ENCODE results near the gene CPXM2.

CPXM2 gene

DNA sequence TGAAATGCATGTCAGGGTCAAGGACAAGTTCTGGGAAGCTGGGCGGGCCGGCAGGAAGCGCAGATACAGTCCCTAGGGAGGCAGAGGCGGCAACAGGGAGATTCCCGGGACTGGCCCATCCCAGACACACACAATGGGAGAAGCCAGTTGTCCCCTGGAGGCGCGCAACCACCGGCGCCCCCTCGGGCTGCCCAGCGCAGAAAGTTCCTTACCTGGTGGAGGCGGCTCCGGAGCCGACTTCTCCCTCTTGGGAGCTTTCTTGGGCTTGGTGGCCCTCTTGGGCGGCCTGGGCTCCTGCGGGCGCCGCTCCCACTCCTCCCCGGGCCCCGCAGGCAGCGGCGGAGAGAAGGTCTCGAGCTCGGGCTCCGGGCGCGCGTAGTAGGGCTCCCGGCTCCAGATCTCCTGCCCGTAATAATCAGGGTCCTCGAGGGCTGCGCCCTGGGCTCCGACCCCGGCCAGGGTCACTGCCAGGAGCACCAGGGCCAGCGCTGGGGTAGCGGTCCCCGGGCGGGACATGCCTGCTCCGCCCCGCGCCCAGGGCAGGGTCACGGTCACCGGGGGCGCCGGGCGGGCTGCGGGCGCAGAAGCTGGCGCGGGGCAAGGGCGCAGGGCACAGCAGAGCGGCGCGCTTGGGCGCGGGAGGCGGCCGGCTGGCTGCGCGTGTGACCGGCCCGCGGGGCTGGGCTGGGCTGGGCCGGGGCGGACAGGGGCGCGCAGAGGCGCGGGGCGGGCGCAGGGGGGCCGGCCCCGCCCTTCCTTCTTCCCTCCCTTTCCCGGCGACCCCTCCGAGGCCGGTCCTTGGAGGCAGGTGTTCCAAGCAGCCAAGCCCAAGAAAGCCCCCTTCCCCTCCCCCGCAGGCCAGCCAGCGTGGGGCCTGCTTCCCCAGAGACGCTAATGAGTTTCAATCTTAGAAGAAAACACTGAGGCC is at the start of gene CPXM2:
Gene CPXM2, minus strand, starts transcription at position 664 of the 928 bp plus-strand sequence. Its CDS starts 148 bp downstream, at position 516.
- H3K27ac Mint-ChIP-seq, result peak within 1 kb of the TSS; percentile 14
- H3K36me3 Mint-ChIP-seq, result no peaks in the 10 kb centered on the region
- H3K9me3 Mint-ChIP-seq, result no peaks in the 10 kb centered on the region
- H3K27me3 Mint-ChIP-seq, result peaks cover 17% of the 10 kb centered on the region
- no peaks in the 10 kb centered on the region for H3K4me1 Mint-ChIP-seq
- no peak within 1 kb of the TSS for H3K4me3 Mint-ChIP-seq

DNA sequence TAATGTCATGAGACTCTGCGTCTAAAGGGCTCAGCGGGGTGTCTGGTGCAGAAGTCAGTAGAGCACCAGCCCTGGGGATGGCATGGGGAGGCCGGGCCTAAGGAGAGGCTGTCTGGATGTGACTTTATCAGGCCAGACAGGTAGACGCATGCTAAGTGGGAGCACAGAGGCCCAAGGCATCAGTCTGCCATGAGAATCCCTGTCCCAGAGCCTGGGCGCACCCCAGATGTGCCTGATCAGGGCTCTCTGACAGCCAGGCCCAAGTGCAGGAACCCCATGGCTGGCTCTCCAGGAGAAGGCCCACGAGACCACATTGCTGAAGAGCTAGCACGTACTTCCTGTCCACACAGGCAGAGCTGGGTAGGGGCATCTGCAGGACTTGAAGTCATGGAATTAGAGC is 48.0 kb upstream of the CPXM2 start:
- H3K36me3 Mint-ChIP-seq, result no peaks in the 10 kb centered on the region
- H3K27ac Mint-ChIP-seq, result no peak overlapping the region
- H3K9me3 Mint-ChIP-seq, result peaks cover 6% of the 10 kb centered on the region
- no peak overlapping the region for H3K4me3 Mint-ChIP-seq
- no peaks in the 10 kb centered on the region for H3K4me1 Mint-ChIP-seq
- no peaks in the 10 kb centered on the region for H3K27me3 Mint-ChIP-seq

DNA sequence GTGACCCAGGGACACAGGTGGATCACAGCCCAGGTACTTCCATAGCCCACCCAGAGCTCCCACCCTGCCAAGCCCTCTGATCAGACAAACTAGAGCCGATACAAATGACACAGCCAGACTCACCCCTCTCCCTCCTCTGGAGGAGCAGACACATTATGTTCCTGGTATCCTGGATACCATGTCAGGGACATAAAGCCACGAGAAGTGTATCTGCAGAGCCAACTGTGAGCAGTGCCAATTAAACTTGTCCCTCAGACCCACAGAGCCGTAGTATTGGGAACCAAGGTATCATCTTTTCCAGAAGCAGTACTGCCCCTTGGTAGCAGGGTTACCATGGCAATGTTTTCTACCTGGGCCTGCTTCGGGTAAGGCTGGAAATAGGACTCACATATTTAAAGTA is 47.3 kb upstream of the CPXM2 start:
- no peaks in the 10 kb centered on the region for H3K27me3 Mint-ChIP-seq
- H3K4me1 Mint-ChIP-seq, result no peaks in the 10 kb centered on the region
- no peak overlapping the region for H3K4me3 Mint-ChIP-seq
- H3K36me3 Mint-ChIP-seq, result no peaks in the 10 kb centered on the region
- H3K9me3 Mint-ChIP-seq, result peaks cover 6% of the 10 kb centered on the region
- no peak overlapping the region for H3K27ac Mint-ChIP-seq

DNA sequence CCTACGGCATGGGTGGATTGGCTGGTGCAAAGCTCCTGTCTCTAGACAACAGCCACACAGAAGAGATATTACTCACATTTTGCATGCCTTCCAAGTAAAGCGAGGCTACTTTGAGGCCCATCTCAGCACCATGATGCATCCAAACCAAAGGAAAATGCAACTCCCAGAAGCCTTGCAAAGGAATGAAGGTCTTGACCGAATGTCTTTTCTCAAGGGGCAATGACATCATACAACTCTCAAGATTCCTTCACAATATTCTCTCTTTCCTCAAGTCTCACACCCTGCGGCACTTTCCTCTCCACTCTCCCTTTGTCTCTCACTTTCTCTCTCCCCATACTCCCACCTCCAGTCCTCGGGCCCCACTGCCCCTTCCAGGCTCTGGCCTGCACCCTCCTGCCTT is 44.8 kb upstream of the CPXM2 start:
- H3K9me3 Mint-ChIP-seq, result peaks cover 6% of the 10 kb centered on the region
- no peaks in the 10 kb centered on the region for H3K4me1 Mint-ChIP-seq
- H3K27ac Mint-ChIP-seq, result no peak overlapping the region
- no peaks in the 10 kb centered on the region for H3K36me3 Mint-ChIP-seq
- H3K4me3 Mint-ChIP-seq, result no peak overlapping the region
- no peaks in the 10 kb centered on the region for H3K27me3 Mint-ChIP-seq

DNA sequence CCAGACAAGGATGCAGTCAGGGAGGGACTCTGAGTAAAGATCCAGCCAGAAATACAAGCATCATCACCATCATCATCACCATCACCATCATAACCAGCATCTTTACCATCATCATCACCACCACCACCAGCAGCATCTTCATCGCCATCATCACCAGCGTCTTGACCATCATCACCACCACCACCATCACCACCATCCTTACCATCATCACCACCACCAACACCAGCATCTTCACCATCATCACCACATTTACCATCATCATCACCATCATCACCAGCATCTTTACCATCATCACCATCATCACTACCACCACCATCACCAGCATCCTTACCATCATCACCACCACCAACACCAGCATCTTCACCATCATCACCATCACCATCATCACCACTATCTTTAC is 44.1 kb upstream of the CPXM2 start:
- Mint-ChIP-seq H3K36me3 (no peaks in the 10 kb centered on the region), H3K4me1 (no peaks in the 10 kb centered on the region), H3K27ac (no peak overlapping the region), H3K4me3 (no peak overlapping the region), H3K27me3 (no peaks in the 10 kb centered on the region), H3K9me3 (peaks cover 6% of the 10 kb centered on the region)

DNA sequence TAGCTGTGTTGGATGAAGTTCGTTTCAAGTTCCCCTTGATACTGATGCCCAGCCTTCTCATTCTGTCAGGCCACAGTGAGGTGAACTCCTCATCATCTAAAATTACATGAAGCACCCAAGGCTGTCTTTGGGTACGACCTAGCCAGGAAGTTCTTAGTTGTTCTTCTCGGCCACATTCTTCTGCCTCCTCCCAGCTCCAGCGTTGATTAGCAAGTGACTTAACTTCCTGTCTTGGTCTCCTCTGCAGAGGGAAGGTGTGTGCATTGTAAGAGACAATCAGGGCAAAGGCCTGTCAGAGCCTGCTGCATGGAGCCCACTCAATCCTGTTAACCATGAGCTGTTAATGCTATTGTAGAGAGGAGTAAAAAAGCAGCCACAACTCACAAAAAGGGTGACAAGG is 43.2 kb upstream of the CPXM2 start:
- Mint-ChIP-seq H3K4me1 (no peaks in the 10 kb centered on the region), H3K27ac (no peak overlapping the region), H3K36me3 (no peaks in the 10 kb centered on the region), H3K4me3 (no peak overlapping the region), H3K27me3 (no peaks in the 10 kb centered on the region), H3K9me3 (peaks cover 6% of the 10 kb centered on the region)

DNA sequence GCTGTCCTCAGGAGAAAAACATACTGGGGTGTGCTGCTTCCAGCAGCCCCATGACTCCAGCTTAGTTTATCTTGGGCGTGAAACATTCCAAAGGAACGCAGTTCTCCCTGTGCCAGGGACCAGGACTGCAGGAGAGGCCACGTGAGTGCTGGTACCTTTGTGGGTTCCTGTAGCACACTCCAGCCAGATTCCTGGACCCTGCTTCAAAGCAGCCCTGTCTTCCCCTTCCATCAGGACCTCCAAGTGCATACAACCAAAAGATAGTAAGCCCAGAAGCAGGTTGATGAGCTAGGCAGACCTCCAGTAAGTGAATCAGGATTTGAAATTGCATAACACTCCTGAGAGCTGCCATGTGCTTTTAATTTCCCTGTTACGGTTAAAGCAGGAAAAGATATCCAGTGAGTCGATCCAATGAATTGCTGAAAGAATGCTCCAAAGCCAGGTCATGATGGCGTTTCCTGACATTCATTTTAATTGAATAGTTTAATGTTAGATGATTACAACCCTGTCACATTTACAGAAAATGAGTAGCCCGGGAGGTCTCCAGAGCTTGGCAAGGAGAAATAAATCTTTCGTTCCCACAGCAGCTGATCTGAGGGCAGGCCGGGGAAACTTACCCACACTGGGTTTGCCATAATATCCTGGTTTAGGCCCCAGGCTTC is 38.9 kb upstream of the CPXM2 start:
- H3K9me3 Mint-ChIP-seq, result peaks cover 4% of the 10 kb centered on the region
- peaks cover 3% of the 10 kb centered on the region for H3K27me3 Mint-ChIP-seq
- H3K36me3 Mint-ChIP-seq, result no peaks in the 10 kb centered on the region
- no peaks in the 10 kb centered on the region for H3K4me1 Mint-ChIP-seq
- no peak overlapping the region for H3K27ac Mint-ChIP-seq
- H3K4me3 Mint-ChIP-seq, result no peak overlapping the region

DNA sequence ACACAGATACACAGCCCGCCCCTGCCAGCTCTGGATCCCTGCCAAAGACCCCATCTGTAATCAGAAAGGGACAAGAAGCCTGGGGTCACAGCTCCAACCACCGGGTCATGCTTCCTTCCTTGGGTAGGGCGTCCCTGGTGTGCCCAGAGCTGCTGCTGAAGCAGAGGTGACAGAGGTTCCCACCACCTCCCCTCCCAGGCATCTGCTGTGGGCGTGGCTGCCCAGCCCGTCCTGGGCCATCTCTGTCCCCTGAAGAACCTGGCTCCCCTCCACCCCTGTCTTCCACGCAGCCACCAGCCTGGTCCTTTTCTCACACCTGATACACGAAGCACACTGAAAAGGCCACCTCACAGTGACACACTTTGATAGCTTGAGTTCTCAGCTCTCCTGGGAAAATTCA is 38.2 kb upstream of the CPXM2 start:
- H3K4me3 Mint-ChIP-seq, result no peak overlapping the region
- peaks cover 4% of the 10 kb centered on the region for H3K9me3 Mint-ChIP-seq
- peaks cover 3% of the 10 kb centered on the region for H3K27me3 Mint-ChIP-seq
- H3K27ac Mint-ChIP-seq, result no peak overlapping the region
- H3K36me3 Mint-ChIP-seq, result no peaks in the 10 kb centered on the region
- H3K4me1 Mint-ChIP-seq, result no peaks in the 10 kb centered on the region

DNA sequence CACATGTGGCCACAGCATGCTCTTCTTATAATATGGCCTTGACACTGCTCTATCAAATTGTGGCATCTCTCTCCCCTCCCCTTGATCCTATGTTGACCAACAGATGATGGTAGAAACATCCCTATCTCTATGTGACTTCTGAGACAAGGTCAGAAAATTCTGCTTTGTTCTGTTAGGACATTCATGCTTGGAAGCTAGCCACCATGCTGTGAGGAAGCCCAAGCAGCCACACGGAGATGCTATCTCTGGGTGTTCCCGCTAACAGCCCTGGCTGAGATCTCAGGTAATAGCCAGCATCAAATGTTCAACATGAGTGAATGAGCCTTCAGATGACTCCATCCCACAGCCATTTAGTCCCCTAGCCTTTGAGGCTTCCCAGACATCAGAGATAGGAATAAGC is 36.8 kb upstream of the CPXM2 start:
- no peaks in the 10 kb centered on the region for H3K4me1 Mint-ChIP-seq

DNA sequence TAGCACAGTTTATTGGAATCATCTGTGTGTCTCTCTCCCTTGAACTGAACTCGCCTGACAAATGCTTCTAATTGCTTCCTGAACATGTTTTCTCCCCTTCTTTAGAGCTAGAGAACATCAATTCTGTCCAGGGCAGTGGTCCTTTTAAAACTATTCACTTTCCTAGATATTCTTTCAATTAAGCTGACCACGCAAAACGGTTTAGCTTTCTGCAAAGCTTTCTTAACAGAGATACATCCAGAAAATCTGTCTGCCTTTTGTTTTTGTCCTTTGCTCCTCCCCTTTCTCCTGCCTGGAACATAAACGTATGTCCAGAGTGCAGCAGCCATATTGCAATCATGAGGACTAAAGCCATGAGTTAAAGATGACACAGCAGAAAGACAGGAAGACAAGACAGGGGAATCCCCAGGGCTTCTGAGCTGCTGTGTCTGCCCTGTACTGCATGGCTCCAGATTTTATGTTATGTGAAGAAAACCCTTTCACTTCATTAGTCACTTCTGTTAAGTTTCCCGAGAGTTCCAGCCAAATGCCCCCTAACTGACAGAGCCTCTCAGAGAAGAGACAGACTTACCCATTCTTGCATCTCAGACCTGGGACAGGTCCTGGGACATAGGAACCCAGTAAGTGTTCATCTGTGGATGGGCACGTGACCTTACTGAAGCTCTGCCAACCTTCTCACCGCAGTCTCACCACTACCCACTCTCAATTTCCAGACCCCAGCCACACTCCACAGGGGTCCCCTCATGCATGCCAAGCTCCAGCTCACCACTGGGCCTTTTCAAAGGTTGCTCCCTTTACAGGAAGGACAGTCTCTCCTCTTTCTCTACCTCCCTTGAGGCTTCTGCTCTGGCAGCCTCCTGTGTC is 35.0 kb upstream of the CPXM2 start:
- Mint-ChIP-seq H3K4me3 (no peak overlapping the region), H3K36me3 (no peaks in the 10 kb centered on the region), H3K4me1 (no peaks in the 10 kb centered on the region), H3K27ac (no peak overlapping the region), H3K27me3 (peaks cover 4% of the 10 kb centered on the region), H3K9me3 (peaks cover 4% of the 10 kb centered on the region)

More for the DNA sequence above, 36.8 kb upstream of the CPXM2 start:
- H3K27ac Mint-ChIP-seq, result no peak overlapping the region
- no peak overlapping the region for H3K4me3 Mint-ChIP-seq
- H3K27me3 Mint-ChIP-seq, result peaks cover 3% of the 10 kb centered on the region
- no peaks in the 10 kb centered on the region for H3K36me3 Mint-ChIP-seq
- H3K9me3 Mint-ChIP-seq, result peaks cover 4% of the 10 kb centered on the region

DNA sequence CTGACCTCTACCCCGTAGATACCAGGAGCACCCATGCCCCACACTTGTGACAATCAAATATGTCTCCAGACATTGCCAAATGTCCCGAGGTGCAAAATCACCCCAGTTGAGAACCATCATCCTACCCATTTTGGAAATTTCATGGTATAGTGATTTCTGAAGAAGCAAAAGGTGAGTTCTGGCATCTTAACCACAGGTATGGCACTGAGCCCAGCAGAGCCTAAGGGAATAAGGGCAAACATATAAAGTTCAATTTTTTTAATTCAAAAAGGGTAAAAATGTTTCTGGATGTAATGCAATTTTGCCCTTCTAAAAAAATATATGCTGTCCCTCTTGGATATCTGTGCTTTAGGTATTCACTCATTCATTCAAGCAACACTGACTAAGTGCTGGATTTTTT is 30.5 kb upstream of the CPXM2 start:
- Mint-ChIP-seq H3K4me1 (no peaks in the 10 kb centered on the region), H3K9me3 (peaks cover 8% of the 10 kb centered on the region), H3K27me3 (peaks cover 1% of the 10 kb centered on the region), H3K4me3 (no peak overlapping the region), H3K36me3 (no peaks in the 10 kb centered on the region), H3K27ac (no peak overlapping the region)

DNA sequence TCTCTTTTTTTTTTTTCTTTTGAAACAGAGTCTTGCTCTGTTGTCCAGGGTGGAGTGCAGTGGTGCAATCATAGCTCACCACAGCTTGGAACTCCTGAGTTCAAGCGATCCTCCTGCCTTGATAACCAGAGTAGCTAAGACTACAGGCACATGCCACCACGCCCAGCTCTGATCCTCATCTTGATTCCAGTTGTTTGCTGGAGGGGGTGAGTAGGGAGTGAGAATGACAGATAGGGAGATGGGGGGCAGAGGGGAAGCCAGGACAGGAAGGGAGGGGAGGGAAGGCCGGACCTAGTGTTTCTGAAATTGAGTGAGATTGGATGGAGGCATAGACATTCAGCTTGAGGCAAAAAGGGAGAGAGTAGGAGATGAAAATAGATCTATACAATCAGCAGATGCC is 25.2 kb upstream of the CPXM2 start:
- Mint-ChIP-seq H3K27me3 (peaks cover 11% of the 10 kb centered on the region), H3K36me3 (peaks cover 2% of the 10 kb centered on the region), H3K9me3 (peaks cover 8% of the 10 kb centered on the region), H3K27ac (no peak overlapping the region), H3K4me3 (no peak overlapping the region), H3K4me1 (peaks cover 6% of the 10 kb centered on the region)

DNA sequence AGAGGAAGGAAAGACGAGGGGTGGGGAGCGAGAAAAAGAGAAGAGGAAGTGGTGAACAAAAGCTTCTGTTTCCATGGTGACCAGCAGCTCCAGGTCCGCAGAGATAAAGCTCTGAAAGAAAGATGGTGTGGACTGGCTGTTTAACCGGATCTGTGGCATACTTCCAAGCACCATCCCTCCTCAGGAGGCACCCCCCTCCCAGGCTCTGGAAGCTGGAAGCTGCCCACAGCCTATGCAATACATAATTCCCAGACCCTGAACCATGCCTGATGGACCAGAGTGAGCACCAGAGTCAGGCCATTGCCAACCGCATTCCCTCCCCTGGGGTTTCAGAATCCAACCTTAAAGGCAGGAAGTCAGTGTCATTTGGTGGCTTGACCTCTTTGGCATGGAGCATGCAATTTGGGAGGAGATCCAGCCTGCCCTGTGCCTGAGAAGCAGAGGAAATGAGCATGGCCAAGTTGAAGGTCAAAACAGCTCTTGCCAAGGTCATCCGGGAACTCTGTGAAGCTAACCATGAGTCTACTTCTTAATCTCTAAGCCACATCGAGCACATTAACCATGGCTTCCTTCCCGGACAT is 22.2 kb upstream of the CPXM2 start:
- peaks cover 2% of the 10 kb centered on the region for H3K36me3 Mint-ChIP-seq
- no peaks in the 10 kb centered on the region for H3K9me3 Mint-ChIP-seq
- peaks cover 15% of the 10 kb centered on the region for H3K27me3 Mint-ChIP-seq
- H3K27ac Mint-ChIP-seq, result no peak overlapping the region
- H3K4me1 Mint-ChIP-seq, result peaks cover 6% of the 10 kb centered on the region
- no peak overlapping the region for H3K4me3 Mint-ChIP-seq

DNA sequence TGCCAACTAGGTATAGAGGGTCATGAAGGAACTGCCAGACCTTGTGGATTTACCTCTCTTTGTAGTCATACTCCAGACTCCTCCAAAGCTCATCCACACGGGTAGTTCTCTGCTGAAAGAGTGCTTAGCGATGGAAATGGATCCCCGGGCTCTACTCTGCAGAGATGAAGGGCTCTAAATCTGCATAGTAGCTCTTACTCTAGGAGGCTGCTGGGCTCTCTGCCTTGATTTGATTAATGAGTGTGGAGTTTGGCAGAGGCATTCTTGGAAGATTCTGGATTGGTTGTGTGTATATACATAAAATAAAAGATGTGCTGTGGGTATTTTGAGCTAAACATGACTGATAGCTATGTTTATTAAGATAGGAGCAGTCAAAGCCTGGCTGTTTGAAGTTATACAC is 21.3 kb upstream of the CPXM2 start:
- Mint-ChIP-seq H3K27ac (no peak overlapping the region), H3K9me3 (no peaks in the 10 kb centered on the region), H3K36me3 (peaks cover 2% of the 10 kb centered on the region), H3K4me3 (no peak overlapping the region), H3K27me3 (peaks cover 16% of the 10 kb centered on the region), H3K4me1 (peaks cover 6% of the 10 kb centered on the region)

DNA sequence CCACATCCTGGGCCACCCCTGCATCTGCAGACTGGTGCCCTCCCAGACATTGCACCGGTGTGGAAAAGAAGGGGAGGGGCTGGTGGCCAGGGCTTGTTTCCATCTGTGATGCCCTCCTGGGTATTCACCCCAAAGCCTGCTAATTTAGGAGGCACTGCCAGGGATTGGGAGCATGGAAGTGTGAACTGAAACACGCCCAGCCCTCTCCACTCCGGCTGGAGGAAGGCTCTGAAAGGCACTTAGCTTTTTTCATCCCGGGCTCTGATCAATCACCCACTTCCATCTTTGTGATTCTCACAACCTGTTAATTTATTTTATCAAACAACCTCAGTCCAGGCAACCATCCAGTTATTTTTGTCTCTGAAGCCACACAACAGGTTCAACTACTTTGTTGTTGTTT is 20.9 kb upstream of the CPXM2 start:
- Mint-ChIP-seq H3K36me3 (peaks cover 2% of the 10 kb centered on the region), H3K9me3 (no peaks in the 10 kb centered on the region), H3K27ac (no peak overlapping the region), H3K4me3 (no peak overlapping the region), H3K4me1 (peaks cover 6% of the 10 kb centered on the region), H3K27me3 (peaks cover 18% of the 10 kb centered on the region)

All from activated naive CD4-positive, alpha-beta T cell treated with anti-CD3 and anti-CD28 coated beads, Interleukin-2, amount 50 U/mL, for 24 hours (primary cell).